Stimulated activated memory B cell treated with anti-CD40 and anti-IgM and Interleukin-4, amounts not matched to agents 10 μg/mL and 1 μg/mL and 100 μg/mL, for 72 hours (primary cell): Measurements from ENCODE around the gene INTS15.

ENCODE experiments used
- ATAC-seq: fragments of 150-1000 bp; cut with Tn5 transposase; 2 replicates; pipeline ENCODE4 v1.10.0; 2021
- H3K27ac Mint-ChIP-seq: one replicate; pipeline ENCODE4 v1.8.0; 2022; ENCODE audit warnings: mild to moderate bottlenecking, mixed read lengths
- H3K27me3 Mint-ChIP-seq: one replicate; pipeline ENCODE4 v1.8.0; 2022; ENCODE audit warnings: mixed read lengths
- H3K36me3 Mint-ChIP-seq: one replicate; pipeline ENCODE4 v1.8.0; 2022; ENCODE audit warnings: mixed read lengths
- H3K4me1 Mint-ChIP-seq: one replicate; pipeline ENCODE4 v1.8.0; 2022; ENCODE audit warnings: mixed read lengths
- H3K4me3 Mint-ChIP-seq: one replicate; pipeline ENCODE4 v1.8.0; 2022; ENCODE audit warnings: mild to moderate bottlenecking, moderate library complexity, mixed read lengths
- H3K9me3 Mint-ChIP-seq: one replicate; pipeline ENCODE4 v1.8.0; 2022; ENCODE audit warnings: mixed read lengths

INTS15 gene

GRCh38 chr7:6653071-6654003 lies 63.5 kb downstream of the INTS15 start:
- peaks cover 55% of the 10 kb centered on the region for H3K36me3 Mint-ChIP-seq
- no peaks in the 10 kb centered on the region for H3K9me3 Mint-ChIP-seq
- no peaks in the 10 kb centered on the region for H3K4me1 Mint-ChIP-seq
- ATAC-seq = peak; percentile 63
- no peak overlapping the region for H3K27ac Mint-ChIP-seq
- no peak overlapping the region for H3K4me3 Mint-ChIP-seq
- no peaks in the 10 kb centered on the region for H3K27me3 Mint-ChIP-seq

- H3K4me3 Mint-ChIP-seq = no peak overlapping the region
- H3K27me3 Mint-ChIP-seq = no peaks in the 10 kb centered on the region
- peaks cover 47% of the 10 kb centered on the region for H3K36me3 Mint-ChIP-seq
- H3K4me1 Mint-ChIP-seq = no peaks in the 10 kb centered on the region
- H3K27ac Mint-ChIP-seq = no peak overlapping the region
- no peaks in the 10 kb centered on the region for H3K9me3 Mint-ChIP-seq
- ATAC-seq = no peak
These were observed 64.5 kb downstream of the INTS15 start for GRCh38 chr7:6654113-6654841.

GRCh38 chr7:6654842-6655610 lies 65.2 kb downstream of the INTS15 start:
- H3K27me3 Mint-ChIP-seq = no peaks in the 10 kb centered on the region

GRCh38 chr7:6655636-6656385 lies 66.0 kb downstream of the INTS15 start:
- no peak for ATAC-seq
- H3K36me3 Mint-ChIP-seq = peaks cover 33% of the 10 kb centered on the region
- H3K9me3 Mint-ChIP-seq = no peaks in the 10 kb centered on the region
- no peak overlapping the region for H3K27ac Mint-ChIP-seq
- H3K4me1 Mint-ChIP-seq = no peaks in the 10 kb centered on the region
- peaks cover under 1% of the 10 kb centered on the region for H3K27me3 Mint-ChIP-seq
- H3K4me3 Mint-ChIP-seq = no peak overlapping the region

More at GRCh38 chr7:6654842-6655610, 65.2 kb downstream of the INTS15 start:
- H3K36me3 Mint-ChIP-seq = peaks cover 40% of the 10 kb centered on the region
- no peak for ATAC-seq
- no peak overlapping the region for H3K4me3 Mint-ChIP-seq
- H3K9me3 Mint-ChIP-seq = no peaks in the 10 kb centered on the region
- no peaks in the 10 kb centered on the region for H3K4me1 Mint-ChIP-seq
- no peak overlapping the region for H3K27ac Mint-ChIP-seq

- no peak for ATAC-seq
- H3K36me3 Mint-ChIP-seq = peaks cover 27% of the 10 kb centered on the region
These were observed 66.6 kb downstream of the INTS15 start for GRCh38 chr7:6656413-6656812.

More at GRCh38 chr7:6656413-6656812, 66.6 kb downstream of the INTS15 start:
- Mint-ChIP-seq H3K4me3 (no peak overlapping the region), H3K27ac (no peak overlapping the region), H3K27me3 (peaks cover 6% of the 10 kb centered on the region), H3K9me3 (peaks cover 3% of the 10 kb centered on the region), H3K4me1 (no peaks in the 10 kb centered on the region)
